Osteoblast (primary cell): Measurements from ENCODE around the gene PLXNC1. TPM values are rescaled to one million over a fixed set of nuclear protein-coding genes. Genes with fewer than 3 reads are reported as not detected.

ENCODE experiments used
- DNase-seq: peaks from one replicate; pipeline ENCODE4 v3.0.0; 2011; ENCODE audit warnings: low spot score, mixed read lengths; ENCODE audit not compliant: insufficient read length; ENCODE audit errors: missing footprints
- H2AFZ ChIP-seq: 2 replicates; pipeline ENCODE4 v1.6.0; 2011; ENCODE audit warnings: mild to moderate bottlenecking, low read length
- H3K27ac ChIP-seq: 2 replicates; pipeline ENCODE4 v1.5.1; 2011; ENCODE audit warnings: mild to moderate bottlenecking, low read depth, low read length, moderate library complexity
- H3K27me3 ChIP-seq: 2 replicates; pipeline ENCODE4 v1.6.0; 2012; ENCODE audit warnings: mild to moderate bottlenecking, control low read depth, inconsistent platforms, low read length, moderate library complexity; ENCODE audit not compliant: insufficient read depth
- H3K36me3 ChIP-seq: 2 replicates; pipeline ENCODE4 v1.5.1; 2011; ENCODE audit warnings: mild to moderate bottlenecking, low read length, control low read depth, moderate library complexity; ENCODE audit not compliant: insufficient read depth
- H3K4me1 ChIP-seq: 2 replicates; pipeline ENCODE4 v1.5.1; 2011; ENCODE audit warnings: mild to moderate bottlenecking, low read length, control low read depth, moderate library complexity; ENCODE audit not compliant: insufficient read depth
- H3K4me2 ChIP-seq: 2 replicates; pipeline ENCODE4 v1.6.0; 2011; ENCODE audit warnings: mild to moderate bottlenecking, low read length; ENCODE audit not compliant: insufficient read depth
- H3K4me3 ChIP-seq: fragments of 200-600 bp; sonication (generic); 3 replicates; pipeline ENCODE4 v1.5.1; 2012; ENCODE audit warnings: mild to moderate bottlenecking, low read length, inconsistent platforms; ENCODE audit not compliant: insufficient read depth
- H3K79me2 ChIP-seq: 2 replicates; pipeline ENCODE4 v1.6.0; 2012; ENCODE audit warnings: mild to moderate bottlenecking, low read length, control low read depth, inconsistent platforms; ENCODE audit not compliant: insufficient read depth
- H3K9me3 ChIP-seq: 2 replicates; pipeline ENCODE4 v1.5.1; 2011; ENCODE audit warnings: low read depth, low read length, control low read depth
- H4K20me1 ChIP-seq: 2 replicates; pipeline ENCODE4 v1.6.0; 2012; ENCODE audit warnings: mild to moderate bottlenecking, low read length, control low read depth; ENCODE audit not compliant: insufficient read depth
- CTCF ChIP-seq: IDR thresholded peaks from 2 replicates; pipeline ENCODE4 v1.5.1; 2011; ENCODE audit warnings: mild to moderate bottlenecking, low read depth, low read length, moderate library complexity; ENCODE audit errors: extremely low read depth
- total RNA-seq: library from RNA; depleted of rRNA; stranded (reverse); fragments of >200 nt; gene quantifications from 2 replicates; pipeline ENCODE4 v1.2.3, GENCODE V29; 2012

Gene PLXNC1
- total RNA-seq, 1 donor = 3.3 TPM

GRCh38 chr12:94133964-94134795 is 14.2 kb upstream of the PLXNC1 start:
- Histone ChIP-seq H3K27ac (no peak overlapping the region), H3K4me1 (no peaks in the 10 kb centered on the region), H3K4me3 (no peak overlapping the region), H4K20me1 (no peaks in the 10 kb centered on the region), H3K36me3 (no peaks in the 10 kb centered on the region), H3K79me2 (no peaks in the 10 kb centered on the region), H3K27me3 (peaks cover 18% of the 10 kb centered on the region), H2AFZ (no peak overlapping the region), H3K9me3 (no peaks in the 10 kb centered on the region), H3K4me2 (peak overlapping the region; percentile 28)
- DNase-seq = peak; percentile 80
- peak; percentile 74 for TF ChIP-seq CTCF

- Histone ChIP-seq H3K4me1 (no peaks in the 10 kb centered on the region), H3K4me2 (no peak overlapping the region), H3K9me3 (no peaks in the 10 kb centered on the region), H3K27me3 (peaks cover 22% of the 10 kb centered on the region), H3K36me3 (no peaks in the 10 kb centered on the region), H2AFZ (no peak overlapping the region), H4K20me1 (no peaks in the 10 kb centered on the region), H3K4me3 (no peak overlapping the region), H3K27ac (no peak overlapping the region), H3K79me2 (no peaks in the 10 kb centered on the region)
- DNase-seq = no peak
- no peak for TF ChIP-seq CTCF
These were observed 12.5 kb upstream of the PLXNC1 start for GRCh38 chr12:94135896-94136295.

GRCh38 chr12:94139816-94140215 is 8.6 kb upstream of the PLXNC1 start:
- H3K79me2 ChIP-seq = no peaks in the 10 kb centered on the region
- TF ChIP-seq CTCF = no peak
- no peaks in the 10 kb centered on the region for H3K4me1 ChIP-seq
- no peaks in the 10 kb centered on the region for H3K9me3 ChIP-seq
- no peak overlapping the region for H3K4me2 ChIP-seq
- no peaks in the 10 kb centered on the region for H4K20me1 ChIP-seq
- DNase-seq = peak; percentile 15
- H2AFZ ChIP-seq = no peak overlapping the region
- no peak overlapping the region for H3K4me3 ChIP-seq
- H3K27me3 ChIP-seq = peaks cover 39% of the 10 kb centered on the region
- no peak overlapping the region for H3K27ac ChIP-seq
- no peaks in the 10 kb centered on the region for H3K36me3 ChIP-seq

GRCh38 chr12:94140556-94140955 is 7.8 kb upstream of the PLXNC1 start:
- no peak overlapping the region for H3K4me3 ChIP-seq
- H3K4me2 ChIP-seq = no peak overlapping the region
- peak; percentile 82 for DNase-seq
- H3K9me3 ChIP-seq = no peaks in the 10 kb centered on the region
- H3K79me2 ChIP-seq = no peaks in the 10 kb centered on the region
- no peaks in the 10 kb centered on the region for H4K20me1 ChIP-seq
- H3K27ac ChIP-seq = no peak overlapping the region
- peak; percentile 46 for TF ChIP-seq CTCF
- no peak overlapping the region for H2AFZ ChIP-seq
- H3K4me1 ChIP-seq = no peaks in the 10 kb centered on the region
- peaks cover 46% of the 10 kb centered on the region for H3K27me3 ChIP-seq
- no peaks in the 10 kb centered on the region for H3K36me3 ChIP-seq
